ENCODE measurements around the gene SEMA4A.
A peak's percentile ranks its signal among the peaks of the same experiment; 100 is the strongest.
"Not testable (repeated sequence)": the region's sequence is repeated elsewhere in the genome, so short reads cannot be mapped to it uniquely, and the experiment has no call there.

SEMA4A gene

DNA sequence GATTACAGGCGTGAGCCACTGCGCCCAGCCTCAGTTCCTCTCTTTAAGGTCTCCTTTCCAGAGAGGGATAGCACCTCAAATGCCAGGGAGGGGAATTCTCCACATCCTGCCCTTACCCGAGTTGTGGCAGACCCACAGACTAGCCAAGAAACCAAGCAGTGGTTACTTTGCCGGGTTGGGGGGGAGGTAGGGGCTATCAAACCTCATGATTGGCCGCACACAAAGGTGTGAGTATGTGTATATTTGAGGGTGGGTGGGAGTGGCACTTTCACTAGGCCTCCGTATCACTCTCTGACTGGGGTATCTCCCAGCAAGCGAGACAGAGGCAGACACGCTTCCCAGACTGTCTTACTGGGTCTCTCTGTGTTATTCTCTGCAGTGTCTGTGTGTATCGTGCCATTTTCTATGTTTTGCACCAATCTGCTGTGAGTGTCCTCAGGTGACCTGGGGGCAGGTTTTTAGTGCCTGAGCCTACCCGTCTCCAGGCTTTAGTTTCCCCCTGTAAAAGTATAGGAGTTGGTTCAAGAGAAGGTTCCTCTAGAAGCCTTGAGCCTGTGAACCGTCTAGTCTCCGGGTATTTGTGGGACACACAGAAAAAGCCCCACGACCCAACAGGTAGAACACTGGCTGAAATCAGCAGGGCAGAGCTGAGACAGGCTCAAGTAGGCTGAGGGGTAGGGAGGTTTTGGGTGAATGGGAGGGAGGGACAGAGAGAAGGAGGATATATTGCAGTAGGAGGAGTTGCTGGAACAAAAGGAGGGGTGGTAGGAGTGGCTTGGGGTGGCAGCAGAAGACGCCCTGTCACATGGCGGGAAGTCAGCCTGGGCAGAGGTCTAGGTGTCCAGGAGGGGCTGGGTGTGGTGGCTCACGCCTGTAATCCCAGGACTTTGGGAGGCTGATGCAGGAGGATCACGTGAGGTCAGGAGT lies 28.6 kb upstream of the SEMA4A start:
- Mint-ChIP-seq H3K36me3 (ENCODE audit: low read depth) (peaks cover 62% of the 10 kb centered on the region), H3K4me3 (peak overlapping the region; percentile 66)

DNA sequence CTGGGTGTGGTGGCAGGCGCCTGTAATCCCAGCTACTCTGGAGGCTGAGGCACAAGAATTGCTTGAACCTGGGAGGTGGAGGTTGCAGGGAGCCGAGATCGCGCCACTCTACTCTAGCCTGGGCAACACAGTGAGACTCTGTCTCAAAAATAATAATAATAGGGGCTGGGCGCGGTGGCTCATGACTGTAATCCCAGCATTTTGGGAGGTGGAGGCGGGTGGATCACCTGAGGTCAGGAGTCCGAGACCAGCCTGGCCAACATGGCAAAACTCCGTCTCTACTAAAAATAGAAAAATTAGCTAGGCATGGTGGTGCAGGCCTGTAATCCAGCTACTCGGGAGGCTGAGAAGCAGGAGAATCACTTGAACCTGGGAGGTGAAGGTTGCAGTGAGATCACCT lies 27.8 kb upstream of the SEMA4A start:
- Mint-ChIP-seq H3K4me3 (peak overlapping the region; percentile 51), H3K27ac (peak overlapping the region; percentile 95), H3K36me3 (ENCODE audit: low read depth) (peaks cover 62% of the 10 kb centered on the region), H3K4me1 (ENCODE audit: low read depth) (peaks cover 96% of the 10 kb centered on the region)
- H3K9me3 Mint-ChIP-seq; H3K27me3 Mint-ChIP-seq; intact Hi-C loops (cut with micrococcal nuclease): not testable (repeated sequence)

More for the DNA sequence above, 28.6 kb upstream of the SEMA4A start:
- intact Hi-C loops (cut with micrococcal nuclease) = no loop called here
- peaks cover 96% of the 10 kb centered on the region for H3K4me1 Mint-ChIP-seq (ENCODE audit: low read depth)
- peak overlapping the region; percentile 95 for H3K27ac Mint-ChIP-seq
- no peaks in the 10 kb centered on the region for H3K27me3 Mint-ChIP-seq
- no peaks in the 10 kb centered on the region for H3K9me3 Mint-ChIP-seq

DNA sequence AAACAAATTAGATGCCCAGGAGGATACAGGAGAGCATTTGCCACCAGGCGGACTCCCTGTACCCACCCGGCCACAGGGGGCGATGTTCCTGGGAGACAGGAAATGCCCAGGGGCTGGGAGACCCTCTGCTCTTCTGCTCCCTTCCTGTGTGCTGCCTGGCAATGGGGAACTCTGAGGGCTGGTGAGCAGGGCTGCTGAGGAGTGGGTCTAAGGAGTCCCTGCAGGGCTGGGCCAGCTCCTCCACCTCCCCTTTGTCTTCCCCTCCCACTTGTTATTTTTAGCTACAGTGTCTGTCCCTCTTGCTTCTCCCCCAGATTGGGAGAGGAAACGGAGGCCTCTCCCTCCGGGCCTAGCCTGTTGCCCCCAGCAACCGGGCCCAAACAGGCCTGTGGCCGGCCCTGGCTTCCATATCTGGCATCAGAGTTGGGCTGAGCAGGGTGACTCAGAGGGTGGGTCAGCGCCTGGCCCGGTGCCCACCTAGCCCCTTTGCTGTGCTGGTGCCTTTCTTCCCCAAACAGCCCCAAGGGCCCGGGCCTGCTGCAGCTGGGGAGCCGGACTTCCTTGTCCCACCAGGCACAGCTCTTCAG lies 27.2 kb upstream of the SEMA4A start:
- Mint-ChIP-seq H3K27ac (peak overlapping the region; percentile 95), H3K27me3 (peaks cover 10% of the 10 kb centered on the region), H3K36me3 (ENCODE audit: low read depth) (peaks cover 62% of the 10 kb centered on the region), H3K4me1 (ENCODE audit: low read depth) (peaks cover 91% of the 10 kb centered on the region), H3K4me3 (peak overlapping the region; percentile 65), H3K9me3 (no peaks in the 10 kb centered on the region)
- intact Hi-C loops (cut with micrococcal nuclease) = no loop called here

DNA sequence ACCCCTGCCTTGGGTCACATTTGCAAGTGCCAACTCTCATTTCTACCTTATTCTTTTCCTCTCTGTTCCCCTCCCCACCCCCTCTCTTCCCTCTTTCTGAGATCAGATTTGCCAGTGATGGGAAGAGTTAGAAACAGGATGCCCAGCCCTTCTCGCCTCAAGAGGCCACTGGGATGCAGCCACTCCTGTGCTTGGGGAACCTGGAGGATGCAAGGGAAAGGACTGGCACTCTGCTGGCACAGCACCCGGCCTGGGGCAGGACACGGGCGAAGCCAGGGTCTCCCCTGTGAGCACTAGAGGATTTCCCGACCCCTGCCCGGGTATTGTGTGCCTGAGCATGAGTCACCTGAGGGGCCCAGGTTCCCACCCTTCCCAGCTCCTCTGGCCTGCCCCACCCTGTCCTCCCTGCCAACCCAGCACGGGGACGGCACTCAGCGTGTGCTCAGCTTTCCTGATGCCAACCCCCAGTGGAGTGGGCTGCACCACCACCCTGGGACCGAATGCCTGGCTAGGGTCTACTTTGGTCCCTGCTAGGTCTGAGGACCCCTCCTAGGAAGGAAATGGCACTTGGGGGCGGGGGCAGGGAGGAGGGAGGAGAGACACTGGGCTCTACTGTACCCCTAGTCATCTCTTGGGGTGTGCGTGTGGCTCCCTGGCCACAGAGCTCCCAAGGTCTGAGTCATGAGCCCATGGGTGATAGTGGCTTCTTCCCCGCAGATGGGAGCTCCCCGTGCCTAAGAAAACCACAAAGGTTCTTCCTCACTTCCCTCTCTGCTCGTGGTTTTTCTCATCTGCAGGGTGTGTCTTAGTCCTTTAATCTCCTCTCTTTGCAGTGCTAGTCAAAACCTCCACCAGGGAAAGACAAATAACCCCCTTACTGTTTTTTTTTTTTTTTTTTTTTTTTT lies 26.5 kb upstream of the SEMA4A start:
- peaks cover 61% of the 10 kb centered on the region for H3K36me3 Mint-ChIP-seq (ENCODE audit: low read depth)
- peaks cover 83% of the 10 kb centered on the region for H3K4me1 Mint-ChIP-seq (ENCODE audit: low read depth)
- intact Hi-C loops (cut with micrococcal nuclease) = loop anchor here (1.0 kb wide), 1 partner anchor 21 kb away; no protein-coding TSS in a partner anchor
- peaks cover 13% of the 10 kb centered on the region for H3K27me3 Mint-ChIP-seq
- H3K9me3 Mint-ChIP-seq = no peaks in the 10 kb centered on the region
- H3K27ac Mint-ChIP-seq = peak overlapping the region; percentile 95
- peak overlapping the region; percentile 65 for H3K4me3 Mint-ChIP-seq

DNA sequence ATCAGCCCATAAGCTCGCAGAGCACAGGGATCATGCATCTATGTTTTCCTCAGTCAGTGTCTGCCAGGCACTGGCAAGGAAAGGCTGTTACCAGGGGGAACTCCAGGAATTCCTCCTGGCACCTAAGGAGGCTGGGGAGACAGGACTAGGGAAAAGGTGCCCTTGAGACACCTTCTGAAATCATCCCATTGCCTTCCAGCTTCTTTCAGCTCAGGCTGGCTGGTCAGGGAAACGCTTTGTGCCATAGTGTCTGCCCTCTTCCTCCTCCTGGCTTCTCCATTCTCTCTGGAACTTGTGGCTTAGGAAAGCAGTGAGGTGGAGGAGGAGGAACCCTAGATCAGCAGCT lies 25.1 kb upstream of the SEMA4A start:
- intact Hi-C loops (cut with micrococcal nuclease) = no loop called here
- H3K27me3 Mint-ChIP-seq = peaks cover 23% of the 10 kb centered on the region
- peak overlapping the region; percentile 95 for H3K27ac Mint-ChIP-seq
- H3K9me3 Mint-ChIP-seq = no peaks in the 10 kb centered on the region
- peak overlapping the region; percentile 17 for H3K4me3 Mint-ChIP-seq
- peaks cover 63% of the 10 kb centered on the region for H3K36me3 Mint-ChIP-seq (ENCODE audit: low read depth)
- H3K4me1 Mint-ChIP-seq (ENCODE audit: low read depth) = peaks cover 71% of the 10 kb centered on the region

DNA sequence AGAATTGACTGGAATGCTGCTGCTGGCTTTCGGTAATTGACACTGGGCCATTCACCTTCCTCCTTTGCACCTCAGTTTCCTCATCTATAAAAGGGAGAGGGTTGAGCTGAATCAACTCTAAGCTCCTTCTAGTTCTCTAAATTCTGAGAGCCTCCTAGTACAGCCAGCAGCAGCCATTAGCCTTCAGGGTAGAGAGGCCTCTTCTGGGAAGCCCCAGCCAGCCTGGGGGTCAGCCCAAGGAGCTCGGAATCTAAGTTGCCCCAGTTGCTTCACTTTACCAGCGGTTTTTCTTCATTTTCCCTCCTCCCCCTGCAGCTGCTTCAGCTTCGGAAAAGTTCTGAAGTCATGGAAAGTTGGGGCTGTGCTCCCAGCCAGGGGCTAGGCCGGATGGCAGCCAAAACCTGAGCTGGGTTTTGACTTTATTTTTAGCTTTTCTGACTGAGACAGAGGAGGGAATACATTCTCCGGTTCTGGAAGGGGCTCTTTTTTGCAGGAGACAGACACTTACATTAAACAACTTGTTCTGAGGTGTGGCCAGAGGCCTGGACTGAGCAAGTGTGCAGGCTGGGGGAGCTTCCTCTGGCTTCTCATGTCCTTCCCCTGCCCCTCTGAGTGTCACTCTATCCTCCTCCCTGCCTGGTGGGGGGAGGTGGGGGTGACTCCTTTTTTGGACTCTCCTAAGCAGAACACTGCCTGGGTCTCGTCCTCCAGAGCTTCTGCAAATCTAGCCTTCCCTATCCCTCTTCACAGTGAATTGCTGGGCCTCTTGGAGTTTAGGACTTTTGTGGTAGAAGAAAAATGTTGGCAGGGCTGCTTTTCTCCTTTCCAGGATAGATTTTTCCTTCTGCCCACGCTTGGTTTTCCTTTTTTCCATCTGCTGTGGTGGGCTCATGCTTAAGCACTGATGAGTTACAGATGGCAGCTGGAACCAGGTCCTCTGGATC lies 24.5 kb upstream of the SEMA4A start:
- Mint-ChIP-seq H3K27ac (peak overlapping the region; percentile 95), H3K36me3 (ENCODE audit: low read depth) (peaks cover 63% of the 10 kb centered on the region), H3K27me3 (peaks cover 27% of the 10 kb centered on the region), H3K4me3 (peak overlapping the region; percentile 50), H3K9me3 (no peaks in the 10 kb centered on the region), H3K4me1 (ENCODE audit: low read depth) (peaks cover 65% of the 10 kb centered on the region)
- intact Hi-C loops (cut with micrococcal nuclease) = no loop called here

DNA sequence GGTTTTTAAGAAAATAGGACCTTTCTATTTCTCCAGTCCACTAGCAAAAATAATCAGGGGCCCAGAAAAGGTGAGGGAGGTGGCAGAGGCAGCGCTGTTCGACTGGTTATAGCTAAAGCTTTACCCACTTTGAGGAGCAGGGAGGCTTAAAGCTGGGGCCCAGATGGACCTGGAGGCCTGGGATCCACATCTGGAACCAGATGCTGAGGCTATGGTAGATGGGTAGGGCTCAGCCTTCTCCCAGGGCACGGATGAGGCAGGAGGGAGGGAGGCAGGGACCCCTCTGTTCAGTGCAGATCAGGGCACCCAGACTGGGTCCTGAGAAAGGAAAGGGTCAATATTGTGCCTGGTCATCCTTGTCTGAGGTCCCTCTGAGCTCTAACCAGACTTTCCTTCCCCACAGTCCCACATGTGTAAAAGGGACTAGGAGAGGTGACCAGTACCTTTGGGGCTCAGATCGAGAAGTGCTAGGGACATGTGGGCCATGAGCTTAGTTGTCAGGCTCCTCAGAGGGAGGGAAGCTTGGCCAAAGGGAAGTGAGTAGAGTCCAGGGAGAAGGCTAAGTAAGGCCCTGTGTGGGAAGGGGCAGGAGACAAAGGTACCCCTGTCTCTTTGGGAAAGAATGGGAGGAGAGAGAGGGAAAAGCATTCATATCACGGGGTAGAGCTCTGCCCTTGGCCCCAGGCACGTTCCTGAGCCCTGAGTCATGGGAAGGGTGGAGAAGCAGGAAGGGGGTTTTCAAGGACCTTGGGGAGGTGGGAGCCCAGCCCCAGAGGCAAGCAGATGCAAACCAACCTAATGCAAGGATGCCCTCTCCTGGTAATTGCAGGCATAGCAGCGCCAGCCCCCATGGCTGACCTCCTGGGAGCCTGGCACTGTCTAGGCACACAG lies 23.5 kb upstream of the SEMA4A start:
- peaks cover 55% of the 10 kb centered on the region for H3K4me1 Mint-ChIP-seq (ENCODE audit: low read depth)
- H3K9me3 Mint-ChIP-seq = no peaks in the 10 kb centered on the region
- peaks cover 38% of the 10 kb centered on the region for H3K27me3 Mint-ChIP-seq
- intact Hi-C loops (cut with micrococcal nuclease) = loop anchor here (1.0 kb wide), 2 partner anchors 34 to 40 kb away; no protein-coding TSS in a partner anchor
- peaks cover 70% of the 10 kb centered on the region for H3K36me3 Mint-ChIP-seq (ENCODE audit: low read depth)
- peak overlapping the region; percentile 7 for H3K4me3 Mint-ChIP-seq
- peak overlapping the region; percentile 95 for H3K27ac Mint-ChIP-seq

DNA sequence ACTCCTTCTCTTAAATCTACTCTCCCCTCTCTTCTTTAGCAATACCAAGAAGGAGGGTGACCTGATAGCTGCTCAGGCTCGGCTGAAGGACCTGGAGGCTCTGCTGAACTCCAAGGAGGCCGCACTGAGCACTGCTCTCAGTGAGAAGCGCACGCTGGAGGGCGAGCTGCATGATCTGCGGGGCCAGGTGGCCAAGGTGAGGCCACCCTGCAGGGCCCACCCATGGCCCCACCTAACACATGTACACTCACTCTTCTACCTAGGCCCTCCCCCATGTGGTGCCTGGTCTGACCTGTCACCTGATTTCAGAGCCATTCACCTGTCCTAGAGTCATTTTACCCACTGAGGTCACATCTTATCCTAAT lies 22.8 kb upstream of the SEMA4A start:
- Mint-ChIP-seq H3K36me3 (ENCODE audit: low read depth) (peaks cover 71% of the 10 kb centered on the region), H3K27ac (peak overlapping the region; percentile 95), H3K9me3 (no peaks in the 10 kb centered on the region), H3K4me1 (ENCODE audit: low read depth) (peaks cover 48% of the 10 kb centered on the region), H3K27me3 (peaks cover 43% of the 10 kb centered on the region), H3K4me3 (no peak overlapping the region)
- intact Hi-C loops (cut with micrococcal nuclease) = loop anchor here (1.0 kb wide), 2 partner anchors 34 to 40 kb away; no protein-coding TSS in a partner anchor

DNA sequence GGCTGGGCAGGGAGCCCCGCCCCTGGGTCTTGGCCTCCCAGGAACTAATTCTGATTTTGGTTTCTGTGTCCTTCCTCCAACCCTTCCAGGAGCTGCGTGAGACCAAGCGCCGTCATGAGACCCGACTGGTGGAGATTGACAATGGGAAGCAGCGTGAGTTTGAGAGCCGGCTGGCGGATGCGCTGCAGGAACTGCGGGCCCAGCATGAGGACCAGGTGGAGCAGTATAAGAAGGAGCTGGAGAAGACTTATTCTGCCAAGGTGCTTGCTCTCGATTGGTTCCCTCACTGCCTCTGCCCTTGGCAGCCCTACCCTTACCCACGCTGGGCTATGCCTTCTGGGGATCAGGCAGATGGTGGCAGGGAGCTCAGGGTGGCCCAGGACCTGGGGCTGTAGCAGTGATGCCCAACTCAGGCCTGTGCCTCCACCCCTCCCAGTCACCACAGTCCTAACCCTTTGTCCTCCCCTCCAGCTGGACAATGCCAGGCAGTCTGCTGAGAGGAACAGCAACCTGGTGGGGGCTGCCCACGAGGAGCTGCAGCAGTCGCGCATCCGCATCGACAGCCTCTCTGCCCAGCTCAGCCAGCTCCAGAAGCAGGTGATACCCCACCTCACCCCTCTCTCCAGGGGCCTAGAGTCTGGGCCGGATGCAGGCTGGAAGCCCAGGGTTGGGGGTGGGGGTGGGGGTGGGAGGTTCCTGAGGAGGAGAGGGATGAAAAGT lies 18.5 kb upstream of the SEMA4A start:
- Mint-ChIP-seq H3K4me1 (ENCODE audit: low read depth) (peaks cover 13% of the 10 kb centered on the region), H3K4me3 (no peak overlapping the region), H3K9me3 (no peaks in the 10 kb centered on the region), H3K27ac (no peak overlapping the region), H3K36me3 (ENCODE audit: low read depth) (peaks cover 99% of the 10 kb centered on the region), H3K27me3 (peaks cover 59% of the 10 kb centered on the region)
- intact Hi-C loops (cut with micrococcal nuclease) = no loop called here

DNA sequence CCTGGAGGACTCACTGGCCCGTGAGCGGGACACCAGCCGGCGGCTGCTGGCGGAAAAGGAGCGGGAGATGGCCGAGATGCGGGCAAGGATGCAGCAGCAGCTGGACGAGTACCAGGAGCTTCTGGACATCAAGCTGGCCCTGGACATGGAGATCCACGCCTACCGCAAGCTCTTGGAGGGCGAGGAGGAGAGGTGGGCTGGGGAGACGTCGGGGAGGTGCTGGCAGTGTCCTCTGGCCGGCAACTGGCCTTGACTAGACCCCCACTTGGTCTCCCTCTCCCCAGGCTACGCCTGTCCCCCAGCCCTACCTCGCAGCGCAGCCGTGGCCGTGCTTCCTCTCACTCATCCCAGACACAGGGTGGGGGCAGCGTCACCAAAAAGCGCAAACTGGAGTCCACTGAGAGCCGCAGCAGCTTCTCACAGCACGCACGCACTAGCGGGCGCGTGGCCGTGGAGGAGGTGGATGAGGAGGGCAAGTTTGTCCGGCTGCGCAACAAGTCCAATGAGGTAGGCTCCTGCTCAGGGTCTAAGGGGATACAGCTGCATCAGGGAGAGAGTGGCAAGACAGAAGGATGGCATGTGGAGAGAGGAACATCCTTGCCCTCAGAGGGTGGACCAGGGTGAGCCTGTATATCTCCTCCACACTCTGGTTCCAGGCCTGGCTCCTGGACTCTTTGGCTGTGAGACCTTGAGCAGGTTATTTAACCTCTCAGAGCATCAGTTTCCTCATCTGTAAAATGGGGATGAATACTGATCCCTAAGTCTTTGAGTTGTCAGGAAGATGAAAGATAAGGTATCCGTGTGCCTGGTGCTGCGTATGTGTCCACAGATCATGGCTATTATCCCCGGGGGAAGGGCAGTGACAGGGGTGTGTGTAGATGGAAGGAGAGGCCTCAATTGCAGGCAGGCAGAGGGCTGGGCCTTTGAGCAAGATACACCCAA lies 17.2 kb upstream of the SEMA4A start:
- Mint-ChIP-seq H3K36me3 (ENCODE audit: low read depth) (peaks cover 99% of the 10 kb centered on the region), H3K4me1 (ENCODE audit: low read depth) (peaks cover 6% of the 10 kb centered on the region), H3K4me3 (no peak overlapping the region), H3K27me3 (peaks cover 51% of the 10 kb centered on the region), H3K9me3 (no peaks in the 10 kb centered on the region), H3K27ac (no peak overlapping the region)
- intact Hi-C loops (cut with micrococcal nuclease) = no loop called here

DNA sequence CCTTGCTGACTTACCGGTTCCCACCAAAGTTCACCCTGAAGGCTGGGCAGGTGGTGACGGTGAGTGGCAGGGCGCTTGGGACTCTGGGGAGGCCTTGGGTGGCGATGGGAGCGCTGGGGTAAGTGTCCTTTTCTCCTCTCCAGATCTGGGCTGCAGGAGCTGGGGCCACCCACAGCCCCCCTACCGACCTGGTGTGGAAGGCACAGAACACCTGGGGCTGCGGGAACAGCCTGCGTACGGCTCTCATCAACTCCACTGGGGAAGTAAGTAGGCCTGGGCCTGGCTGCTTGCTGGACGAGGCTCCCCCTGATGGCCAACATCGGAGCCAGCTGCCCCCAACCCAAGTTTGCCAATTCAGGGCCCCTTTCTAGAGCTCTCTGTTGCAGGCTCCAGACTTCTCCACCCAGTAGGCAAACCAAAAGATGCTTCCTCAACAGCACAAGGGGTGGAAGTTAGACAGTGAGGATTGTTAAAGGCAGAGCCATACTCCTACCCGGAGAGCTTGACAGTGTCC lies 16.4 kb upstream of the SEMA4A start:
- peaks cover 46% of the 10 kb centered on the region for H3K27me3 Mint-ChIP-seq
- H3K36me3 Mint-ChIP-seq (ENCODE audit: low read depth) = peaks cover 92% of the 10 kb centered on the region
- no peaks in the 10 kb centered on the region for H3K9me3 Mint-ChIP-seq
- intact Hi-C loops (cut with micrococcal nuclease) = no loop called here
- peaks cover 6% of the 10 kb centered on the region for H3K4me1 Mint-ChIP-seq (ENCODE audit: low read depth)
- no peak overlapping the region for H3K27ac Mint-ChIP-seq
- no peak overlapping the region for H3K4me3 Mint-ChIP-seq

Measured in dendritic cell treated with granulocyte-macrophage colony-stimulating factor and Interleukin-4, amounts not matched to agents 40 ng/mL and 50 ng/mL, for 4 days (primary cell).